ENCODE data around the gene NRTN. TPM values are rescaled to one million over a fixed set of nuclear protein-coding genes. Genes with fewer than 3 reads are reported as not detected.
"Not testable (repeated sequence)": the region's sequence is repeated elsewhere in the genome, so short reads cannot be mapped to it uniquely, and the experiment has no call there.

Gene NRTN
- total RNA-seq, 1 donor from 2014 or later, result 0.40 TPM

- Mint-ChIP-seq H3K27me3 (ENCODE audit: unreplicated experiment) (peaks cover 18% of the 10 kb centered on the region), H3K9me3 (ENCODE audit: unreplicated experiment) (no peaks in the 10 kb centered on the region), H3K36me3 (ENCODE audit: unreplicated experiment) (no peaks in the 10 kb centered on the region), H3K27ac (ENCODE audit: unreplicated experiment) (no peak overlapping the region), H3K4me1 (ENCODE audit: unreplicated experiment) (peaks cover 1% of the 10 kb centered on the region), H3K4me3 (ENCODE audit: unreplicated experiment) (no peak overlapping the region)
- no peak for TF ChIP-seq CTCF (IDR thresholded peaks at IDR 0.05)
- no peak for DNase-seq (ENCODE audit: extremely low spot score, unreplicated experiment)
Measured at GRCh38 chr19:5850189-5850588, 45.3 kb downstream of the NRTN start.

- TF ChIP-seq CTCF (IDR thresholded peaks at IDR 0.05), result no peak
- Mint-ChIP-seq H3K4me3 (ENCODE audit: unreplicated experiment) (no peak overlapping the region), H3K4me1 (ENCODE audit: unreplicated experiment) (peaks cover 1% of the 10 kb centered on the region), H3K27me3 (ENCODE audit: unreplicated experiment) (peaks cover 18% of the 10 kb centered on the region), H3K9me3 (ENCODE audit: unreplicated experiment) (no peaks in the 10 kb centered on the region), H3K27ac (ENCODE audit: unreplicated experiment) (no peak overlapping the region), H3K36me3 (ENCODE audit: unreplicated experiment) (no peaks in the 10 kb centered on the region)
- no peak for DNase-seq (ENCODE audit: extremely low spot score, unreplicated experiment)
Measured at GRCh38 chr19:5850743-5851293, 46.0 kb downstream of the NRTN start.

GRCh38 chr19:5851302-5851701, 46.4 kb downstream of the NRTN start, which contains the start of gene FUT3:
Gene FUT3 (minus strand): TSS chr19:5851449.
- Mint-ChIP-seq H3K27me3 (ENCODE audit: unreplicated experiment) (peaks cover 18% of the 10 kb centered on the region), H3K4me3 (ENCODE audit: unreplicated experiment) (no peak within 1 kb of the TSS), H3K4me1 (ENCODE audit: unreplicated experiment) (peaks cover 1% of the 10 kb centered on the region), H3K27ac (ENCODE audit: unreplicated experiment) (no peak within 1 kb of the TSS), H3K36me3 (ENCODE audit: unreplicated experiment) (no peaks in the 10 kb centered on the region), H3K9me3 (ENCODE audit: unreplicated experiment) (no peaks in the 10 kb centered on the region)
- TF ChIP-seq CTCF (IDR thresholded peaks at IDR 0.05), result no peak
- DNase-seq (ENCODE audit: extremely low spot score, unreplicated experiment), result no peak

DNA sequence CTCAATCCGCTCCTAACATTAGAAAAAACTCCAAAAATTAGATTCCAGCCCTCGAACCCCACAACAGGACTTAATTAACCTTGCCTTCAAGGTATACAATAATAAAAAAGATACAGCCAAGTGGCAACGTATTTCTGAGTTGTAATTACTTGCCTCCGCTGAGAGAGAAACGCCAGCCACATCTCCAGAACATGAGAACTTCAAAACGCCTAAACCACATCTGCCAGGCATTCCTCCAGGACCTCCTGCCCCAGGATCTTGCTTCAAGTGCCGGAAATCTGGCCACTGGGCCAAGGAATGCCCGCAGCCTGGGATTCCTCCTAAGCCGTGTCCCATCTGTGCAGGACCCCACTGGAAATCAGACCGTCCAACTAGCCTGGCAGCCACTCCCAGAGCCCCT, 49.3 kb downstream of the NRTN start:
- not testable (repeated sequence) for H3K4me1 Mint-ChIP-seq (ENCODE audit: unreplicated experiment); H3K27ac Mint-ChIP-seq (ENCODE audit: unreplicated experiment); H3K4me3 Mint-ChIP-seq (ENCODE audit: unreplicated experiment); H3K9me3 Mint-ChIP-seq (ENCODE audit: unreplicated experiment); H3K36me3 Mint-ChIP-seq (ENCODE audit: unreplicated experiment); DNase-seq (ENCODE audit: extremely low spot score, unreplicated experiment)
- peaks cover 18% of the 10 kb centered on the region for H3K27me3 Mint-ChIP-seq (ENCODE audit: unreplicated experiment)

DNA sequence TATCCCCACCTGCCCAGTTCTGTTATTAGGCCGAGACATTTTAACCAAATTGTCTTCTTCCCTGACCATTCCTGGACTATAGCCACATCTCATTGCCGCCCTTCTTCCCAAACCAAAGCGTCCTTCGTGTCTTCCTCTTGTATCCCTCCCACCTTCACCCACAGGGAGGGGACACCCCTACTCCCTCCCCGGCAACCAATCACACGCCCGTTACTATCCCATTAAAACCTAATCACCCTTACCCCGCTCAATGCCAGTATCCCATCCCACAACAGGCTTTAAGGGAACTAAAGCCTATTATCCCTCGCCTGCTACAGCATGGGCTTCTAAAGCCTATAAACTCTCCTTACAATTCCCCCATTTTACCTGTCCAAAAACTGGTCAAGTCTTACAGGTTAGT, 50.3 kb downstream of the NRTN start:
- not testable (repeated sequence) for H3K9me3 Mint-ChIP-seq (ENCODE audit: unreplicated experiment); H3K36me3 Mint-ChIP-seq (ENCODE audit: unreplicated experiment); H3K4me3 Mint-ChIP-seq (ENCODE audit: unreplicated experiment); DNase-seq (ENCODE audit: extremely low spot score, unreplicated experiment); H3K4me1 Mint-ChIP-seq (ENCODE audit: unreplicated experiment); H3K27ac Mint-ChIP-seq (ENCODE audit: unreplicated experiment)
- peaks cover 18% of the 10 kb centered on the region for H3K27me3 Mint-ChIP-seq (ENCODE audit: unreplicated experiment)

- no peak for DNase-seq (ENCODE audit: extremely low spot score, unreplicated experiment)
- TF ChIP-seq CTCF (IDR thresholded peaks at IDR 0.05), result no peak
- Mint-ChIP-seq H3K9me3 (ENCODE audit: unreplicated experiment) (no peaks in the 10 kb centered on the region), H3K27ac (ENCODE audit: unreplicated experiment) (no peak overlapping the region), H3K36me3 (ENCODE audit: unreplicated experiment) (no peaks in the 10 kb centered on the region), H3K4me1 (ENCODE audit: unreplicated experiment) (no peaks in the 10 kb centered on the region), H3K4me3 (ENCODE audit: unreplicated experiment) (no peak overlapping the region), H3K27me3 (ENCODE audit: unreplicated experiment) (peaks cover 17% of the 10 kb centered on the region)
Measured at GRCh38 chr19:5857203-5858081, 52.6 kb downstream of the NRTN start.
